Ishikawa (cell line): ENCODE measurements around the gene RAB5IF.

Experiments
- CEBPB ChIP-seq: IDR thresholded peaks from 2 replicates; pipeline ENCODE4 v1.6.1; 2012
- CREB1 ChIP-seq: IDR thresholded peaks from 2 replicates; pipeline ENCODE4 v1.6.1; 2012; ENCODE audit warnings: low read depth
- EP300 ChIP-seq: IDR thresholded peaks from 2 replicates; pipeline ENCODE4 v1.6.1; 2012; ENCODE audit warnings: borderline replicate concordance
- FOXM1 ChIP-seq: IDR thresholded peaks from 2 replicates; pipeline ENCODE4 v1.6.1; 2012; ENCODE audit warnings: low read depth, borderline replicate concordance
- RAD21 ChIP-seq: IDR thresholded peaks from 2 replicates; pipeline ENCODE4 v1.6.1; 2012; ENCODE audit warnings: low read depth
- TAF1 ChIP-seq: IDR thresholded peaks from 2 replicates; pipeline ENCODE4 v1.6.1; 2012; ENCODE audit warnings: low read depth, mild to moderate bottlenecking
- TEAD4 ChIP-seq: IDR thresholded peaks from 2 replicates; pipeline ENCODE4 v1.6.1; 2012
- YY1 ChIP-seq: IDR thresholded peaks from 2 replicates; pipeline ENCODE4 v1.6.1; 2012; ENCODE audit warnings: low read depth
- TF ChIP-seq, protein P1 (sequence below): IDR thresholded peaks from 2 replicates; pipeline ENCODE4 v1.6.1; 2012

- no peak for TF ChIP-seq CREB1
- no peak for TF ChIP-seq YY1
- TF ChIP-seq FOXM1: no peak
- TF ChIP-seq EP300: no peak
- no peak for TF ChIP-seq TEAD4
- no peak for TF ChIP-seq CEBPB
- TF ChIP-seq, protein P1, sequence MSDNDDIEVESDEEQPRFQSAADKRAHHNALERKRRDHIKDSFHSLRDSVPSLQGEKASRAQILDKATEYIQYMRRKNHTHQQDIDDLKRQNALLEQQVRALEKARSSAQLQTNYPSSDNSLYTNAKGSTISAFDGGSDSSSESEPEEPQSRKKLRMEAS: no peak
- no peak for TF ChIP-seq TAF1
- TF ChIP-seq RAD21: no peak
Observed at GRCh38 chr20:36569847-36570429, 35.6 kb upstream of the RAB5IF start.
